Right hindlimb (tissue), 1 donor: ENCODE results near the gene FASTKD3.

Experiments
- DNase-seq: peaks from one replicate; pipeline ENCODE4 v3.0.0-alpha.2; 2018

Gene FASTKD3

GRCh38 chr5:7846327-7846726, 22.5 kb downstream of the FASTKD3 start:
- no peak for DNase-seq

GRCh38 chr5:7845557-7845956, 23.3 kb downstream of the FASTKD3 start:
- no peak for DNase-seq

DNA sequence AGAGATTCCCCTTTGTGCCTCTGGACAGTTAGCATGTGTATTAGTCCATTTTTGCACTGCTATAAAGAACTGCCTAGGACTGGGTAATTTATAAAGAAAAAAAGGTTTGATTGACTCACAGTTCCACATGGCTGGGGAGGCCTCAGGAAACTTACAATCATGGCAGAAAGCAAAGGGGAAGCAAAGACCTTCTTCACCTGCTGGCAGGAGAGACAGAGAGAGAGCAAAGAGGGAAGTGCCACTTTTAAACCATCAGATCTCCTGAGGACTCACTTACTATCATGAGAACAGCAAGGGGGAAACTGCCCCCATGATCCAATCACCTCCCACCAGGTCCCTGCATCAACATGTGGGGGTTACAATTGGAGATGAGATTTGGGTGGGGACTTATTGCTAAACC, 23.9 kb downstream of the FASTKD3 start:
- DNase-seq: no peak

- no peak for DNase-seq
These were observed 26.3 kb downstream of the FASTKD3 start for GRCh38 chr5:7842531-7842930.

DNA sequence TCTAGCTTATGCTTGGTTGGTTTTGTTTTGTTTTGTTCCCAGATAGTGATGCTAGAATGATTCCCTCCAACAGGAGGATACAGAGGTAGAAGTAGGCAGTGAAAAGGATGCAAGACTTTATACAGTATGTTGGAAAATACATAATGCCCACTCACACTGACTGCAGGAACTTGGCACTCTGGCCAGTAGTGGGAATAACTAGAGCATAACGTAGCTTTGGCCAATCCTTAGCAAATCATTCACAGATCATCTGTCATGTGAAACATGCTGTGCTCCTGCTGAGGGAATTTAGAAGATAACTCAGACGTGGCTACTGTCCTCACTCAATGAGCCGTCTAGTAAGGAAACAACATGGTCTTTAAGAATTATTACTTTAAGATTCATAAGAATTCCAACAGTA, 31.4 kb downstream of the FASTKD3 start:
- DNase-seq: no peak

DNA sequence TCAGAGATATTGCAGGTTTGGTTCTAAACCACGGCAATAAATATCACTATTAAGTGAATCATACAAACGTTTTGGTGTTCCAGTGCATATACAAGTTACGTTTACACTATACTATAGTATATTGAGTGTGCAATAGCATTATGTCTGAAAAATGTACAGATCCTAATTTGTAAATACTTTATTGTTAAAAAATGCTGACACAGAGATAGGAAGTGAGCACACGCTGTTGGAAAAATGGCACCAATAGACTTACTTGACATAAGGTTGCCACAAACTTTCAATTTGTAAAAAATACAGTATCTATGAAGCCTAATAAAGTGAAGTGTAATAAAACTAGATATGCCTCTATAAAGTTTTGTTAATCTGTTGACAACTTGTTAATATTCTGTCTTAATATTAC, 33.8 kb downstream of the FASTKD3 start:
- no peak for DNase-seq

GRCh38 chr5:7828269-7828668, 40.6 kb downstream of the FASTKD3 start:
- DNase-seq: no peak

DNA sequence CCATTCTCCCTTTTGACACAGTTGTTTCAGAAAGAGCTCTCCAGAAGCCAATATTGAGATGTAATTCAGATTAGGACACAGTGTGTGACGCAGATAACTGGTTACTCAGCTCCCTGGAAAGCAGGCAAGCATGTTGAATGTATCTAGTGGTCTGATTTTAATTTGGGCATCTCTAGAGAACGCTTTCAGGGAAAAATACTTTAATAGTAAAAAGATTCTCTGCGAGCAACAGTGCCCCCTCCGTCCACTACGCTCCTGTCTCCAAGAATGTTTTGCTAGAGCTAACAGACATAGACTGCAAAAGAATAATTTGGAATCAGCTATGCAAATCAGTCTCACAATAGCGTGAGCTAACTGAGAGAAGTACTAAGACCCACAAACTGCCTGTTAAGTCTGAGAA, 41.2 kb downstream of the FASTKD3 start:
- no peak for DNase-seq

GRCh38 chr5:7825630-7826029, 43.2 kb downstream of the FASTKD3 start:
- no peak for DNase-seq

DNA sequence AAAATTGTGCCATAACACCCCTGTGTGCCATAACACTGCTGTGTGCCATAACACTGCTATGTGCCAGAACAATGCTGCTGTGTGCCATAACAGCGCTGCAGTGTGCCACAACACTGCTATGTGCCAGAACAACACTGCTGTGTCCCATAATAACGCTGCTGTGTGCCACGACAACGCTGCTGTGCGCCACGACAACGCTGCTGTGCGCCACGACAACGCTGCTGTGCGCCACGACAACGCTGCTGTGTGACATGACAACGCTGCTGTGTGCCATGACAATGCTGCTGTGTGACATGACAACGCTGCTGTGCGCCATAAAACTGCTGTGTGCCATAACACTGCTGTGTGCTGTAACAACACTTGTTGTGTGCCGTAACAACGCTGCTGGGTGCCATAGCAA, 43.8 kb downstream of the FASTKD3 start:
- no peak for DNase-seq

GRCh38 chr5:7823594-7823993, 45.2 kb downstream of the FASTKD3 start:
- DNase-seq: no peak

GRCh38 chr5:7822449-7822848, 46.4 kb downstream of the FASTKD3 start:
- no peak for DNase-seq

DNA sequence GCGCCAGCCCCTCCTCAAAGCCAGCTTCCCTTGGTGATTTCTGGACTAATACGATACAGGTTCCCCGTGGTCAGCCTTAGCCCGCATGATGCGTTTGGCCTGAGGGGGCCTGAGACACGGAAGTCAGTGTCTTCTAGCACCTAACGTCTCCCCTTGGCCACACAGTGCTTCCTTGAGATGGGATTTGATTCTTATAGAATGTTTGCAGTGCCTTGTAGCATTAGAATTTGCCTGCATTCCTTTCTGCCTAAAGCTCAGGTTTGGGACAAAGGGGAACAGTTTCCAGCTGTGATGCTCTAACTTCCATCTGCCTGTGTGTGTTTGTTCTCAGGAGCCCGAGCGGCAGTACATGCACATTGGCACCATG, 52.3 kb downstream of the FASTKD3 start:
- DNase-seq: no peak

DNA sequence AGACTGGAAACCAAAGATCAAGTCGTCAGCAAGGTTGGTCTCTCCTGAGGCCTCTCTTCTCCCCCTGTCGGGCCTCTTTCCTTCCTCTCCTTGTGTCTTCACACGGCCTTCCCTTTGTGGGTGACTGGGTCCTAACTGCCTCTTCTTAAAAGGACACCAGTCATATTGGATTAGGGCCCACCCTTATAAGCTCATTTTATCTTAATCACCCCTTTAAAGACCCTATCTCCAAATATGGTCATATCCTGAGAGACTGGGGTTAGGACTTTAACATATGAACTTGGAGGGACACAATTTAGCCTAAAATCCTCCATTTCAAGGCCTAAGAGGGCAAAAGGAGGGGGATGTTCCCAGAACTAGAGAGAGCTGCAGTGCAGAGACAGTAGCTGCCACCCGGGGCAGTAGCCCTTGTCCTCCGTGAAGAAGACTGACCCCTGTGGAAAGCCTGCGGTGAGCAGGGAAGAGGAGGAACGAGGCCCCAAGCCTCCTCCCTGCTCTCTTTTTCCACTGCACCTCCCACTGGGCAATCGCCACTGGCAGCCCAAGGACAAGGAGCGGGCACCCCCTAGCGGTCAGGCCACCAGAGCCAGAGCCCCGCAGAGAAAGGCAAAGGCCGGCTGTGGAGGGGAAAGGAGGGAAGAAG, 52.8 kb downstream of the FASTKD3 start:
- peak; percentile 85 for DNase-seq

- no peak for DNase-seq
These were observed 54.0 kb downstream of the FASTKD3 start for GRCh38 chr5:7814816-7815215.

GRCh38 chr5:7813576-7813975, 55.3 kb downstream of the FASTKD3 start:
- DNase-seq: no peak

DNA sequence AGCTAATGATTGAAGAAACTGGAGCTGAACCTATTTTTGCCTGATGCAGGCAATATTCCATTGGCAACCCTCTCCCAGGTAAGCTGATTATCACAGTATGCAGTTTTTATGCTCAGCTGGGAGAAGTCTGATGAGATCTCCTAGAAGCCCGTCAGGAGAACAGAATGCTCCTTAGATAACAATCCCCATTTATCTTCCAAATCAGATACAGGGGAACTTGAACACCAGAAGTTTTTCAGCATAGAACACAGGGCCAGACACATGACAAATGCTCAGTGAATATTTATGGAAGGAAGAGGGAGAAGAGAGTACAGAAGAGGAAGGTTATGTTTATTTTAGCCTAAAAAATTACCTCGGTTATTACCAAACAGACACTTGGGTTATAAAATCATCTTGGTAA, 55.8 kb downstream of the FASTKD3 start:
- no peak for DNase-seq

GRCh38 chr5:7811715-7812114, 57.1 kb downstream of the FASTKD3 start:
- no peak for DNase-seq
